C4-2B (cell line): Measurements from ENCODE around the gene ATP10D.

Experiments
- CTCF ChIP-seq: fragments of 450-650 bp; conservative IDR thresholded peaks from 2 replicates; pipeline ENCODE4 v1.5.1; 2017; ENCODE audit warnings: mild to moderate bottlenecking
- ZFX ChIP-seq: fragments of 450-650 bp; IDR thresholded peaks from 2 replicates; pipeline ENCODE4 v1.6.1; 2017

- TF ChIP-seq CTCF (no peak), ZFX (no peak)
These were observed 40.2 kb downstream of the ATP10D start for GRCh38 chr4:47525154-47525819.
